Thoracic aorta (tissue), 2 donors: ENCODE results near the gene HLF. TPM values are rescaled to one million over a fixed set of nuclear protein-coding genes. Genes with fewer than 3 reads are reported as not detected.

ENCODE experiments used
- ATAC-seq: fragments of 150-250 bp; one replicate; pipeline ENCODE4 v1.8.0; 2017; ENCODE audit warnings: low read depth; ENCODE audit not compliant: insufficient number of reproducible peaks, low FRiP score
- DNase-seq: peaks from one replicate; pipeline ENCODE4 v3.0.0-alpha.2; 2020; ENCODE audit warnings: low spot score
- H3K27ac ChIP-seq, 2 donors: fragments of 200-600 bp; sonication (generic); 1 replicate in 1 of 2; 2 replicates in 1 of 2; pipeline ENCODE4 v1.5.1; 2016; ENCODE audit warnings: mild to moderate bottlenecking in 2 of 2, moderate library complexity in 2 of 2
- H3K27me3 ChIP-seq: fragments of 200-600 bp; sonication (generic); replicated peaks from 2 replicates; pipeline ENCODE4 v1.6.0; 2016; ENCODE audit warnings: mild to moderate bottlenecking; ENCODE audit not compliant: insufficient read depth
- H3K36me3 ChIP-seq: fragments of 200-600 bp; sonication (generic); one replicate; pipeline ENCODE4 v1.5.1; 2016
- H3K4me1 ChIP-seq, 2 donors: fragments of 200-600 bp; sonication (generic); 1 replicate in 1 of 2; 2 replicates in 1 of 2; pipeline versions ENCODE4 v1.5.1 to v1.6.0; 2016; ENCODE audit warnings: low read depth in 2 of 2, mild to moderate bottlenecking in 1 of 2; ENCODE audit not compliant: control insufficient read depth in 1 of 2
- H3K4me3 ChIP-seq: fragments of 200-600 bp; sonication (generic); 2 replicates; pipeline ENCODE4 v1.5.1; 2016; ENCODE audit warnings: mild to moderate bottlenecking
- H3K9me3 ChIP-seq: fragments of 200-600 bp; sonication (generic); 2 replicates; pipeline ENCODE4 v1.5.1; 2016
- total RNA-seq, 2 donors: library from RNA; depleted of rRNA; stranded (reverse); fragments of >200 nt; gene quantifications; one replicate each; pipeline versions ENCODE4 v1.1.0 to v1.2.3, GENCODE V29; 2016
- TF ChIP-seq, protein P1 (sequence below): fragments of 200-600 bp; sonication (generic); IDR thresholded peaks from one replicate; pipeline ENCODE4 v1.5.1; 2019; ENCODE audit warnings: antibody characterized with exemption

Gene HLF
- total RNA-seq, 2 donors from 2014 or later: 10.2 to 12.5 TPM

GRCh38 chr17:55238179-55238930 lies 26.4 kb upstream of the HLF start:
- H3K27me3 ChIP-seq: no peaks in the 10 kb centered on the region
- ATAC-seq (peak; percentile 96), DNase-seq (peak; percentile 65)
- H3K27ac ChIP-seq: peak overlapping the region; percentile 48 to 58
- no peaks in the 10 kb centered on the region for H3K36me3 ChIP-seq
- no peaks in the 10 kb centered on the region for H3K9me3 ChIP-seq
- TF ChIP-seq, protein P1, sequence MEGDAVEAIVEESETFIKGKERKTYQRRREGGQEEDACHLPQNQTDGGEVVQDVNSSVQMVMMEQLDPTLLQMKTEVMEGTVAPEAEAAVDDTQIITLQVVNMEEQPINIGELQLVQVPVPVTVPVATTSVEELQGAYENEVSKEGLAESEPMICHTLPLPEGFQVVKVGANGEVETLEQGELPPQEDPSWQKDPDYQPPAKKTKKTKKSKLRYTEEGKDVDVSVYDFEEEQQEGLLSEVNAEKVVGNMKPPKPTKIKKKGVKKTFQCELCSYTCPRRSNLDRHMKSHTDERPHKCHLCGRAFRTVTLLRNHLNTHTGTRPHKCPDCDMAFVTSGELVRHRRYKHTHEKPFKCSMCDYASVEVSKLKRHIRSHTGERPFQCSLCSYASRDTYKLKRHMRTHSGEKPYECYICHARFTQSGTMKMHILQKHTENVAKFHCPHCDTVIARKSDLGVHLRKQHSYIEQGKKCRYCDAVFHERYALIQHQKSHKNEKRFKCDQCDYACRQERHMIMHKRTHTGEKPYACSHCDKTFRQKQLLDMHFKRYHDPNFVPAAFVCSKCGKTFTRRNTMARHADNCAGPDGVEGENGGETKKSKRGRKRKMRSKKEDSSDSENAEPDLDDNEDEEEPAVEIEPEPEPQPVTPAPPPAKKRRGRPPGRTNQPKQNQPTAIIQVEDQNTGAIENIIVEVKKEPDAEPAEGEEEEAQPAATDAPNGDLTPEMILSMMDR: no peak
- peaks cover 5 to 14% of the 10 kb centered on the region in 2 donors for H3K4me1 ChIP-seq
- H3K4me3 ChIP-seq: peak overlapping the region; percentile 81

- H3K36me3 ChIP-seq: no peaks in the 10 kb centered on the region
- H3K4me1 ChIP-seq: peaks cover 5 to 14% of the 10 kb centered on the region in 2 donors
- no peak for ATAC-seq
- DNase-seq: no peak
- H3K4me3 ChIP-seq: peak overlapping the region; percentile 81
- H3K27me3 ChIP-seq: no peaks in the 10 kb centered on the region
- H3K27ac ChIP-seq: no peak overlapping the region
- TF ChIP-seq, protein P1: no peak
- no peaks in the 10 kb centered on the region for H3K9me3 ChIP-seq
Measured at GRCh38 chr17:55238931-55239297, 25.8 kb upstream of the HLF start.

- H3K27me3 ChIP-seq: no peaks in the 10 kb centered on the region
- TF ChIP-seq, protein P1: no peak
- no peak overlapping the region for H3K4me3 ChIP-seq
- peaks cover 5 to 14% of the 10 kb centered on the region in 2 donors for H3K4me1 ChIP-seq
- DNase-seq (no peak), ATAC-seq (no peak)
- H3K9me3 ChIP-seq: no peaks in the 10 kb centered on the region
- H3K27ac ChIP-seq: no peak overlapping the region
- no peaks in the 10 kb centered on the region for H3K36me3 ChIP-seq
Measured at GRCh38 chr17:55241097-55241496, 23.7 kb upstream of the HLF start.

DNA sequence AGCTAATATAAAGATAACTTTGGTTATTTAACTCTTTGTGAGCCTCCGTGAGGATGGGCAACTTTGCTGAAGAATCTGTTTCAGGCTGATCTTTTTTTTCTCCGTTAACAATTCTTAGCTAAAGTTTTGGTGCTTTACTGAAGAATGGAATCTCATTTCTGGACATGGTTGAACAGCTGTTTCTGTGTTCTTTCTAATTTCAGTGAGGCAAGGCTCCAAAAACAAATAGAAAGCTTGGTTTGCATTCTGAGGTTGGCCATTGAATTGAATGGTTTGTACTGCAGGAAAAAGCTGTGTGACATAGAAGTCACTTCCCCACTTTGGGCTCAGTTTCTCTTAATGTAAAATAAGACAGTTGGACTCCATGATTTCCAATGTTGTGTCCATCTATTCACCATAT lies 22.3 kb upstream of the HLF start:
- no peak for DNase-seq
- Histone ChIP-seq H3K9me3 (no peaks in the 10 kb centered on the region), H3K27me3 (no peaks in the 10 kb centered on the region), H3K4me1 (peaks cover 5 to 13% of the 10 kb centered on the region in 2 donors), H3K27ac (no peak overlapping the region), H3K36me3 (no peaks in the 10 kb centered on the region), H3K4me3 (no peak overlapping the region)
- TF ChIP-seq, protein P1: no peak
- no peak for ATAC-seq

DNA sequence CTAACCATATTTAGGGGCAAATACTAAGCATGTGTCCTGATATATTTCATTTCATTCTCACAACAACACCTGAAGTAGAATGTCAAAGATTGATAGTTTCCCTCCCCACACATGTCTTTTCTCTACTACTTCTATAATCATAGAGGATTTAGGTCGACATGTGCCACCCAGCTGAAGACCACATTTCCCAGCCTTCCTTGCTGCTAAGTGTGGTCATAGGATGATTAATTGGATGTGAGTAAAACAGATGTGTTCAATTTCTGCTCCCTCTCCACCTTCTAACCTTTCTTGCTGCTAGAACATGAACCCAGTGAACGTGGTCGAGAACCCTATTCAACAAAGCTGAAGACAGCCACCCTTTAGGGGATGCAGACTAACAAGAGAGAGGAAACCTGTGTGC lies 18.8 kb upstream of the HLF start:
- Histone ChIP-seq H3K4me3 (no peak overlapping the region), H3K27me3 (no peaks in the 10 kb centered on the region), H3K4me1 (no peaks in the 10 kb centered on the region), H3K36me3 (no peaks in the 10 kb centered on the region), H3K27ac (no peak overlapping the region), H3K9me3 (no peaks in the 10 kb centered on the region)
- TF ChIP-seq, protein P1: no peak
- DNase-seq (no peak), ATAC-seq (no peak)
